ENCODE data around the gene SAMD4B.
"Not testable (repeated sequence)": the region's sequence is repeated elsewhere in the genome, so short reads cannot be mapped to it uniquely, and the experiment has no call there.

Gene SAMD4B

GRCh38 chr19:39310558-39311311 is 31.5 kb upstream of the SAMD4B start:
- no peak for DNase-seq (ENCODE audit: low read depth in 2 of 2)

DNA sequence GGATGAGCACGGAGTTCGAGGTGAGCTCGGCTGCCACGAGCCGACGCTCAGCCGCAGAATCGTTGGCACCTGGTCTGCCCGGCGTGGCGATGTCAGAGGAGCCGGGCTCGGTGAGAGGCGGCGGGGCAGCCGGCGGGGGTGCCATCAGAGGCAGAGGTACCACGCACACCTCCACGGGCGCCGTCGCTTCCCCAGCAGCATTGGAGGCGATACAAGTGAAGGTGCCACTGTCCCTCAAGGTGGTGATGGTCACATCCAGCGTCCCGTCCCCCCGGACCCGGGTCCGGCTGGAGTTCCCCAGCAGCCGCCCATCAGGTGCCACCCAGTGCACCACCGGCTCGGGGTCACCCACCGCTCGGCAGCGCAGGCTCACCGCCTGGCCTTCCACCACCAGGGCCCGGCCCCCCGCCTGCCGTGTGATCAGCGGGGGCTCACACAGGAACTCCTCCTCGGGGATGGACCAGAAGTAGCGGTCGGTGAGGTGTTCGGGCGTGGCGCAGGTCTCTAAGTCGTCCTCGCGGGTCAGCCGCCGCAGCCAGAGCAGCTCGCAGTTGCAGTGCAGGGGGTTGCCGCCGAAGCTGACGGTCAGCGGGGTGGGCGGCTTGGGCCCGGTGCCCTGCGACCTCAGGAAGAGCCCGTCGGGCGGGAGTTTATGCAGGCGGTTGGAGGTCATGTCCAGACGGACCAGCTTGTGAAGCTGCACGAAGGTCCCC is 28.0 kb upstream of the SAMD4B start:
- DNase-seq (ENCODE audit: low read depth in 2 of 2): no peak

DNA sequence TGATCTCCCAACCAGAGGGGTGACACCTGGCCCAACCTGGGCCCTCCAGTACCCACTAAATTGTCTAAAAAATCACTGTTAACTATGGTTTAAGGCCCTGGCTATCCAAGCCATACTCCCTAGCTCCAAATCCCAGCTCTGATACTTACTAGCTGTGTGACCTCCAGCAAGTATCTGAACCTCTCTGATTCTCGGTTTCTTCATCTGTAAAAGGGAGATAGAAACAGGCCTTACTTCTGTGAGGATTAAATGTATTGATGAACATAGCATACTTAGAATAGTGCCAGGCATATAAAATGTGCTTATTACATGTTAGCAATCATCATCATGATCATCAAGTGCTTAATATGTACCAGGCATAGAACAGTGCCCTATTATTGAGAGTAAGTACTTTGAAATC is 26.3 kb upstream of the SAMD4B start:
- no peak for DNase-seq (ENCODE audit: low read depth in 2 of 2)

- DNase-seq (ENCODE audit: low read depth in 2 of 2): no peak
Measured at GRCh38 chr19:39316627-39317321, 25.4 kb upstream of the SAMD4B start.

- DNase-seq (ENCODE audit: low read depth in 2 of 2): no peak
Measured at GRCh38 chr19:39317476-39317875, 24.7 kb upstream of the SAMD4B start.

- DNase-seq (ENCODE audit: low read depth in 2 of 2): no peak
Measured at GRCh38 chr19:39318071-39318470, 24.1 kb upstream of the SAMD4B start.

GRCh38 chr19:39318690-39319089 is 23.5 kb upstream of the SAMD4B start:
- no peak for DNase-seq (ENCODE audit: low read depth in 2 of 2)

GRCh38 chr19:39319098-39319891 is 22.9 kb upstream of the SAMD4B start:
- no peak for DNase-seq (ENCODE audit: low read depth in 2 of 2)

GRCh38 chr19:39319892-39320248 is 22.4 kb upstream of the SAMD4B start:
- DNase-seq (ENCODE audit: low read depth in 2 of 2): no peak

DNA sequence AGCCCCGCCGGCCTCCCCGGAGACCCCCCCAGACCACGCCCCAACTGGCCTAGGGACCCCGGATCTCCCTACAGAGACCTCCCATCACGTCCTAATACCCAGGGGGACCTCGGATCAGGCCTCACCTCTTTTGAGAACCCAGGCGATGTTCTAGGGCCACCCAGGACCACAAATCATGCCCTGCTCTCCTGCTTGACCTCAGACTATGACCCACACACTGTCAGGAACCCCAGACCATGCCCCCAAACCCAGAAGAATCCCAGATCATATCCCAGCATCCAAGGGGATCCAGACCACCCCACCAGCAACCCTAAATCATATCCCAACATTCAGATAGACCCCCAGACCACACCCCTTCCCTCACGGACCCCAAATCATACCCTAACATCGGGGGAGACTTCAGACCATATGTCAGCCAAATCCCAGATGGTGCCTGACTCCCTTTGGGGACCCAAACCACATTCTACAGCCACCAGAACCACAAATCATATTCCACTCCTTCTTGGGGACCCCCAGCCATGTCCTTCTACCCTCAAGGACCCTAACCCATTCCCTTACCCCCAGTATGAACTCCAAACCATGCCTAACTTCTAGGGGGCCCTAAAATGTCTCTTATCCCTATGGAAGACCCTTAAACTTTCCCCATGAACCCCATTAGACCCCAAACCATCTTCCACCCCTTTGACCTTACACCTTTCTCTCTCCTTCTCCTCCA is 20.9 kb upstream of the SAMD4B start:
- no peak for DNase-seq (ENCODE audit: low read depth in 2 of 2)

DNA sequence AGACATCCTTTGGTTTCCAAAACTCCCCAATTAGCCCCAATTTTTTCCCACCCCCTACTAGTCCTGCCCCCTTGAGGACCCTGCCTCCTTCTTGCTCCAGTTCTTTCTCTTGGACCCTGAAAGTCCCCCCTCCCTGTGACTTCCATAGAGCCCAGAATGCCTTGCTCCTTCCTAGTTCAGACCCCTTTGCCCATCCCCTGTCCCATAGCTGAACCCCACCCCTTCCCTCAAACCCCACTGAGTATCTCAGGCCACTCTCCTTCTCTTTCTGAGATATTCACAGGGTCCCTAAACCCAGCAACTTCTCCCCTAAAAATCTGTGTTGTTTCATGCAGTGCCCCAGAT is 20.4 kb upstream of the SAMD4B start:
- DNase-seq (ENCODE audit: low read depth in 2 of 2): no peak

DNA sequence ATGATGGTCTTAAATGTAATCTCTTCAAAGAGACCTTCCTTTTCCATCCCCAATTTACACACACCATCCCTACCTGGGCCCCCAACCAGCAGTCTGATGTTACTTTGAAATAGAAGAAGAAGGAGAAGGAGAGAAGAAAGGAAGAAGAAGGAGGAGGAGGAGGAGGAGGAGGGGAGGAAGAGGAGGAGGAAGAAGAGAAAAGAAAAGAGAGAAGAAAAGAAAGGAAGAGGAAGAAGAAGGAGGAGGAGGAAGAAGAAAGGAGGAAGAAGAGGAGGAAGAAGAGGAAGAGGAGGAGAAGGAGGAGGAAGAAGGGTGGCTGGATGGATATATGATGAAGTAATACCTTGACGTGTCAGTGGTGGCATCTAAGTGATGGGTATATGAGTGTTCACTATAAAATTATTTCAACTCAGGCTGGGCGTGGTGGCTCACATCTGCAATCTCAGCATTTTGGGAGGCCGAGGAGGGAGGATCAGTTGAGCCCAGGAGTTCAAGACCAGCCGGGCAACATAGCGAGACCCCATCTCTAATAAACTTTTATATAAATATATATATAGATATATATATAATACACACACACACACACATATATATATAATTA is 17.9 kb upstream of the SAMD4B start:
- DNase-seq (ENCODE audit: low read depth in 2 of 2): no peak

DNA sequence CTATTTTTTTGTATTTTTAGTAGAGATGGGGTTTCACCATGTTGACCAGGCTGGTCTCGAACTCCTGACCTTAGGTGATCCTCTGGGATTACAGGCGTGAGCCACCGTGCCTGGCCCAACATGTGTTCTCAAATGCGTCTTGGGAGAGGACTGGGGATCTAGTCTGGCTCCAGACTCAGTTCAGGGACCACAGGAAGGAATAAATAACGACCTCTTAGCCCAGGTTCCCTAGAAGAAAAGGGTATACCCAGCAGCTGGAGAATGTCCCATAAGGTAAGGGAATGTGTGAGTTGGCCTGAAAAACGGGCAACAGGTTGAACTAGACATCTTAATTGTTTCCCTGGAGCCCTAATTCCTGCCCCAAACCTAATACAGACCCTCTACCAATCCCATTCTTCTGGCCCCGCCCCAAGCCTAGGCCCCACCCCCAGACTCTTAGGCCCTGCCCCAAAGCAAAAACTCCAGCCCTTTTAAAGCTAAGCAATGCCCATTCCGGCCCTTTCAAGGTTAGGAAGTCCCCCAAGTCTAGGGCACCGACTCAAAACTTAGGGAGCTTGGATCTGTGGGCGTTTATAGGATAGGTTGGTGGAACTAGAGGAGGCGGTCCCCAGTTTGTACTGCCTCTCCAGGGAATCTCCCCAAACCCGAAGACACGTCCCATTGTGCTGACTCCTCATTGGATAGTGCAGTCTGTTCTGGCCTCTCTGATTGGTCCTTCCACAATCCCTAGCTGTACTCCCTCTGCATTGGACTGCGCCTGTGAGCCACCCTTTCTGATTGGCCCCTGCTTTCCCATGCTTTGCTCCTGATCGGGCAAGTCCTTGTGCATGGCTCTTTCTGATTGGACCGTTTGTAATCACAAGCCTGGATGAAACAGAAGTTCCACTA is 16.2 kb upstream of the SAMD4B start:
- DNase-seq (ENCODE audit: low read depth in 2 of 2): no peak

DNA sequence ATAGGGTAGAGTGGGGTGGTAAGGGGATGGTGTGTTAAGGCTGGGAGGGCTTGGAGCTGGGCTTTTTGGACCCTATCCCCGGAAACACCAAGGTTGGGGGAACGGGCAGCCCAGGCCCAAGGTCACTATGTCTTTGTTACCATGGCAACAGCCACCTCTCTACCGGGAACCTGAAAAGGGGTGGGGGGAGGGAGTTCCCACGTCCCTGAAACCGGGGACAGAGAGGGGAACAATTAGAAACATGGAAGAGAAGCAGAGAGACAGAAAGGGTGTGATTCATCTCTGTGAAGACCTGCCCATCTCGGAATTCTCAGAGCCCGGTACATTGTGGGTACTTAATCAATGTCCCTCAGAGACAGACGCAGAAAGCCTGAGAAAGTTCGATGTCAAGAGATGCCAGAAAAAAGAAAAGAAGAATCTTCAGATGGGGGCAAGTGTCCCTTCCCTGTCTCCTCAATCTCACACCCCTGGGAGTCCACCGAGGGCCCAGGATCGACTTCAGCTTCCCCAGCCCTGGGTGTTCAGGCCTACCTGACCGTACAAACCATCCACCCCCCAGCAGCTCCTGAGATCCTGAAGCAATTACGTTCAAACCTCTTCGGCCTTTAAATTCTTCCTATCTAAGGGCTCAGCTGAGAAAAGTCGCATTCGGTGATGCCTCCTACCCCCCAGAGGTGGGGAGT is 14.7 kb upstream of the SAMD4B start:
- no peak for DNase-seq (ENCODE audit: low read depth in 2 of 2)

- peak; percentile 82 for DNase-seq (ENCODE audit: low read depth in 2 of 2)
Measured at GRCh38 chr19:39328046-39328705, 14.0 kb upstream of the SAMD4B start.

DNA sequence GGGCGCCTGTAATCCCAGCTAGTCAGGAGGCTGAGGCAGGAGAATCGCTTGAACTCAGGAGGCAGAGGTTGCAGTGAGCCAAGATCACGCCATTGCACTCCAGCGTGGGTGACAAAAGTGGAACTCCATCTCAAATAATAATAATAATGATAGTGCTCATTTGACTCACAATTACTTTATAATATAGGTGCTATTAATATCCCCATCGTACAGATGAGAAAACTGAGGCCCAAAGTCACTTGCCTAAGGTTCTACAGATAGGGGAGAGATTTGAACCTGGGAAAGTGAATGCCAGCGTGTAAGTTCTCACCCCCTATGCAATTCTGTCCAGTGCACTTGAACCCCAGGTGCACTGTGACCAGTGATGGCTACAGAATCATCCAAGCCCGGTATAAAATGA is 12.3 kb upstream of the SAMD4B start:
- no peak for DNase-seq (ENCODE audit: low read depth in 2 of 2)

DNA sequence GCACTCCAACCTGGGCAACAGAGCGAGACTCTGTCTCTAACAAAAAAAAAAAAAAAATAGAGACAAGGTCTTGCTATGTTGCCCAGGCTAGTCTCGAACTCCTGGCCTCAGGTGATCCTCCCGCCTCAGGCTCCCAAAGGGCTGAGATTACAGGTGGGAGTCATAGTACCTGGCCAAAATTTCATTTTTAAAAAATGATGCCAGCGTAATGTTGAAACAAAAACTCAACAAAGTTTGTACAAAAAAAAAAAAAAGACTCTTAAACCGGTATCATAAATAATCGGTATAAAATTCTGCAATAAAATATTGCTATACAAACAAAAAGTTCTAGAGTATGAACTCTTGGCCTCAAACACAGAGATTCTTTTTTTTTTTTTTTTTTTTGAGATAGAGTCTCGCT is 9.9 kb upstream of the SAMD4B start:
- no peak for DNase-seq (ENCODE audit: low read depth in 2 of 2)

DNA sequence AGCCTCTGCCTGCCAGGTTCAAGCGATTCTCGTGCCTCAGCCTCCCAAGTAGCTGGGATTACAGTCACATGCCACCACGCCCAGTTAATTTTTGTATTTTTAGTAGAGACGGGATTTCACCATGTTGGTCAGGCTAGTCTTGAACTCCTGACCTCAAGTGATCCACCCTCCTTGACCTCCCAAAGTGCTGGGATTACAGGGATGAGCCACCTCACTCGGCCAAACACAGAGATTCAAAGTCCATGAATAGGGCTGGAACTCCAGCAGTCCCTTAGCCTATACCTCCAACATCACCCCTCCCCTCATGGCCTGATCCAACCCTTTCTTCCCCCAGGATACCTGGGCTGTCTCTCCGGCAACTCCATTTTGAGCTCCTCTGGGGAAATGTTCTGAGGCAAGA is 9.5 kb upstream of the SAMD4B start:
- DNase-seq (ENCODE audit: low read depth in 2 of 2): not testable (repeated sequence)

DNA sequence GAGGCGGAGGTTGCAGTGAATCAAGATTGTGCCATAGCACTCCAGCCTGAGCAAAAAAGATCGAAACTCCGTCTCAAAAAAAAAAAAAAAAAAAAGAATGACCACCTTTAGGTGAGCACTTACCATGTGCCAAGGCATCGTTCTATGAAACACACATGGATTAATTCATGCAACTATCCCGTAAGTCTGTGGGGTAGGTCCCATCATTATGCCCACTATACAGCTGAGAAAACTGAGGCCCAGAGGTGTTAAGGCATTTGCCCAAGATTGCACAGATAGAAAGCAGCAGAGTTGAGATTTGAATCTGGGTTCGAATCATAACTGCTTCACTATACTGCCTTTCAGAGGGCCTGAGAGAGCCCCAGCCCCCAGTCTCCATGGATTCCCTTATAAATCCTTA is 8.7 kb upstream of the SAMD4B start:
- no peak for DNase-seq (ENCODE audit: low read depth in 2 of 2)
